Measurements from ENCODE around the gene GABARAPL1. TPM values are rescaled to one million over a fixed set of nuclear protein-coding genes. Genes with fewer than 3 reads are reported as not detected.

Gene GABARAPL1
- total RNA-seq, 1 experiment from 2014 or later, result 55.6 TPM

GRCh38 chr12:10171973-10172728, 40.5 kb upstream of the GABARAPL1 start, which contains the start of gene OLR1:
Gene OLR1, minus strand, starts transcription at chr12:10172132. Its CDS starts 55 bp downstream, at chr12:10172077.
- Histone ChIP-seq H3T11ph (ENCODE audit: low read length) (no peak within 1 kb of the TSS), H4K8ac (replicated peaks; ENCODE audit: insufficient read length, low read depth, low read length) (no peak within 1 kb of the TSS), H3K4ac (ENCODE audit: low read depth, low read length) (no peak within 1 kb of the TSS), H3K23ac (ENCODE audit: insufficient read length, low read depth, low read length) (no peak within 1 kb of the TSS), H4K91ac (ENCODE audit: insufficient read length, low read depth, low read length) (no peak within 1 kb of the TSS), H2AFZ (ENCODE audit: low read length) (no peak within 1 kb of the TSS), H3K4me2 (ENCODE audit: insufficient read depth, insufficient read length, low read length) (no peak within 1 kb of the TSS), H2BK5ac (ENCODE audit: insufficient read length, low read length) (no peak within 1 kb of the TSS), H3K9me3 (ENCODE audit: control insufficient read depth, low read depth, low read length) (no peaks in the 10 kb centered on the region), H2BK120ac (ENCODE audit: low read depth, low read length, poor library complexity, severe bottlenecking) (no peak within 1 kb of the TSS), H2BK12ac (ENCODE audit: insufficient read length, low read depth, low read length) (no peak within 1 kb of the TSS), H3K79me1 (ENCODE audit: insufficient read depth, low read depth, low read length, poor library complexity, severe bottlenecking) (no peaks in the 10 kb centered on the region), H3K56ac (ENCODE audit: insufficient read length, low read depth, low read length) (no peak within 1 kb of the TSS), H3K27me3 (ENCODE audit: insufficient read depth, low read length) (no peaks in the 10 kb centered on the region), H3K23me2 (ENCODE audit: insufficient read length, low read depth, low read length, poor library complexity, severe bottlenecking) (no peaks in the 10 kb centered on the region), H2AK5ac (ENCODE audit: insufficient read length, low read length) (no peak within 1 kb of the TSS), H3K18ac (ENCODE audit: insufficient read length, low read depth, low read length) (no peak within 1 kb of the TSS), H3K27ac (ENCODE audit: insufficient read length, low read depth, low read length) (no peak within 1 kb of the TSS), H4K20me1 (ENCODE audit: control insufficient read depth, insufficient read depth, insufficient read length) (no peaks in the 10 kb centered on the region), H3K14ac (ENCODE audit: insufficient read depth, low read length) (no peak within 1 kb of the TSS), H3K9ac (ENCODE audit: extremely low read depth, insufficient read length, low read length) (no peak within 1 kb of the TSS), H3K79me2 (ENCODE audit: insufficient read depth, low read length) (no peaks in the 10 kb centered on the region), H4K5ac (ENCODE audit: insufficient read length, low read depth, low read length) (no peak within 1 kb of the TSS), H3K4me1 (ENCODE audit: insufficient read depth, low read length) (no peaks in the 10 kb centered on the region), H2BK20ac (ENCODE audit: low read depth, low read length, poor library complexity, severe bottlenecking) (no peak within 1 kb of the TSS), H2BK15ac (ENCODE audit: low read depth, low read length) (no peak within 1 kb of the TSS)
- DNase-seq, result no peak
- no peaks in the 10 kb centered on the region for H3K9me3 Mint-ChIP-seq
- no peak within 1 kb of the TSS for H3K27ac Mint-ChIP-seq
- H3K27me3 Mint-ChIP-seq (ENCODE audit: low read depth), result no peaks in the 10 kb centered on the region
- WGBS (ENCODE audit: extremely low coverage, insufficient read length, low lambda C conversion rate), result no CpG with 5 or more reads among the region's 7 CpGs
- no peaks in the 10 kb centered on the region for H3K4me1 Mint-ChIP-seq
- no peaks in the 10 kb centered on the region; a peak in 1 of 7 replicates for H3K36me3 Mint-ChIP-seq (ENCODE audit: insufficient read depth in 1 of 3, low read depth in 3 of 3)
- no peak for TF ChIP-seq CTCF (conservative IDR thresholded peaks at IDR 0.05)
- H3K4me3 Mint-ChIP-seq, result no peak within 1 kb of the TSS
